Trophoblast cell (in vitro differentiated cells and primary cell): ENCODE data around the gene SLC25A25.
A peak's percentile ranks its signal among the peaks of the same experiment; 100 is the strongest.

Experiments used
- DNase-seq, 2 donors: peaks; one replicate each; pipeline ENCODE4 v3.0.0-alpha.2; 2016
- H2AFZ ChIP-seq: 2 replicates; pipeline ENCODE4 v1.6.1; 2013; ENCODE audit warnings: low read length, moderate library complexity, mild to moderate bottlenecking; ENCODE audit not compliant: insufficient read depth, poor library complexity
- H2AK5ac ChIP-seq: 2 replicates; pipeline ENCODE4 v1.6.1; 2013; ENCODE audit warnings: mild to moderate bottlenecking, low read length
- H2BK120ac ChIP-seq: 2 replicates; pipeline ENCODE4 v1.6.1; 2013; ENCODE audit warnings: low read length, mild to moderate bottlenecking, moderate library complexity; ENCODE audit not compliant: insufficient read depth, poor library complexity
- H2BK12ac ChIP-seq: 2 replicates; pipeline ENCODE4 v1.6.1; 2013; ENCODE audit warnings: mild to moderate bottlenecking, low read length, moderate library complexity
- H2BK5ac ChIP-seq: 2 replicates; pipeline ENCODE4 v1.6.1; 2013; ENCODE audit warnings: low read length, low read depth, moderate library complexity, mild to moderate bottlenecking; ENCODE audit not compliant: poor library complexity
- H3K14ac ChIP-seq: 2 replicates; pipeline ENCODE4 v1.6.1; 2013; ENCODE audit warnings: mild to moderate bottlenecking, low read length
- H3K18ac ChIP-seq: 2 replicates; pipeline ENCODE4 v1.6.1; 2013; ENCODE audit warnings: mild to moderate bottlenecking, low read length
- H3K23ac ChIP-seq: 2 replicates; pipeline ENCODE4 v1.6.1; 2013; ENCODE audit warnings: low read length
- H3K27ac ChIP-seq: 2 replicates; pipeline ENCODE4 v1.5.1; 2013; ENCODE audit warnings: low read depth, mild to moderate bottlenecking, inconsistent platforms, low read length, moderate library complexity
- H3K27me3 ChIP-seq: 2 replicates; pipeline ENCODE4 v1.6.1; 2013; ENCODE audit warnings: inconsistent platforms, mild to moderate bottlenecking, low read length, moderate library complexity; ENCODE audit not compliant: insufficient read depth
- H3K36me3 ChIP-seq, 2 experiments: 1 replicate in 1 of 2; 2 replicates in 1 of 2; pipeline ENCODE4 v1.6.1; 2013; ENCODE audit warnings: low read length in 2 of 2, mild to moderate bottlenecking in 2 of 2, moderate library complexity in 1 of 2; ENCODE audit not compliant: insufficient read depth in 2 of 2, control insufficient read depth in 1 of 2
- H3K4ac ChIP-seq: 2 replicates; pipeline ENCODE4 v1.6.1; 2013; ENCODE audit warnings: low read depth, mild to moderate bottlenecking, low read length, moderate library complexity
- H3K4me1 ChIP-seq, 2 experiments: 1 replicate in 1 of 2; 2 replicates in 1 of 2; pipeline ENCODE4 v1.6.1; 2013; ENCODE audit warnings: low read length in 2 of 2, mild to moderate bottlenecking in 2 of 2, moderate library complexity in 1 of 2; ENCODE audit not compliant: insufficient read depth in 2 of 2, control insufficient read depth in 1 of 2
- H3K4me2 ChIP-seq: 2 replicates; pipeline ENCODE4 v1.6.1; 2013; ENCODE audit warnings: inconsistent platforms, mild to moderate bottlenecking, low read length, moderate library complexity
- H3K4me3 ChIP-seq: 2 replicates; pipeline ENCODE4 v1.5.1; 2013; ENCODE audit warnings: mild to moderate bottlenecking, low read depth, low read length, inconsistent platforms
- H3K79me1 ChIP-seq: one replicate; pipeline ENCODE4 v1.6.1; 2013; ENCODE audit warnings: low read length
- H3K79me2 ChIP-seq: 2 replicates; pipeline ENCODE4 v1.6.1; 2013; ENCODE audit warnings: low read length, mild to moderate bottlenecking; ENCODE audit not compliant: control insufficient read depth, insufficient read depth, poor library complexity
- H3K9ac ChIP-seq: 2 replicates; pipeline ENCODE4 v1.6.1; 2013; ENCODE audit warnings: mild to moderate bottlenecking, low read length
- H3K9me3 ChIP-seq: 2 replicates; pipeline ENCODE4 v1.6.1; 2013; ENCODE audit warnings: low read depth, mild to moderate bottlenecking, control low read depth, inconsistent platforms, low read length; ENCODE audit not compliant: insufficient read depth
- H4K12ac ChIP-seq: 2 replicates; pipeline ENCODE4 v1.6.1; 2013; ENCODE audit warnings: low read depth, mild to moderate bottlenecking, low read length, moderate library complexity
- H4K8ac ChIP-seq: 2 replicates; pipeline ENCODE4 v1.6.1; 2013; ENCODE audit warnings: low read depth, mild to moderate bottlenecking, low read length, moderate library complexity
- H4K91ac ChIP-seq: one replicate; pipeline ENCODE4 v1.6.1; 2013; ENCODE audit warnings: low read depth, mild to moderate bottlenecking, low read length, moderate library complexity
- WGBS: extraction: QIAGEN DNeasy Blood & Tissue Kit; methylation state at CpG from one replicate; pipeline ENCODE4 v1.1.7; 2013; ENCODE audit warnings: missing lambda C conversion rate; ENCODE audit not compliant: insufficient read length, insufficient coverage; ENCODE audit errors: extremely low coverage; 5-methylcytosine and 5-hydroxymethylcytosine counted together

Gene SLC25A25

DNA sequence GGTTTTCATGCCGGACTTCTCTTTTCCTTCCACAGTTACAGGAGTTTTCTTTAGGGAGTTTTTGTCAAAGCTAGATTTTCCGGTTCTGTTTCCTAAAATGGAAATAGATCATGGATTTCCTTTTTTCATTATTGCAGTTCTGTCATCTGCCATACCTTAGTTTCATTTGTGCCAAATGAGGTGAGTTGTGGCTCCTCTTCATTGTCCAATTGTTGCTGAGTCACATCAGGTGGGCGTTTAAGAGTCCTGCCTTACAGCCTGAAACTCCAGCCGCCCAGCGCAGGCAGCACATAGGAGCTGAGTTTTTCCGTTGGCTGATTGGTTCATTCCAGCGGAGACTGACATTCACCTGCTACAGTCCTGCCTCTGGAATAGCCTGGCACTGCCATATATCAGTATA is 14.1 kb downstream of the SLC25A25 start:
- no peak for DNase-seq
- Histone ChIP-seq H3K79me2 (no peaks in the 10 kb centered on the region), H4K8ac (no peak overlapping the region), H3K18ac (no peak overlapping the region), H3K4ac (no peak overlapping the region), H3K27me3 (no peaks in the 10 kb centered on the region), H2AFZ (no peak overlapping the region), H3K14ac (no peak overlapping the region), H3K79me1 (peaks cover 5% of the 10 kb centered on the region), H2BK5ac (no peak overlapping the region), H4K12ac (no peak overlapping the region), H3K36me3 (peaks cover 0 to 2% of the 10 kb centered on the region in 2 experiments), H4K91ac (no peak overlapping the region), H3K4me3 (no peak overlapping the region), H2AK5ac (no peak overlapping the region), H3K4me1 (peaks cover 12 to 17% of the 10 kb centered on the region in 2 experiments), H2BK12ac (peak overlapping the region; percentile 34), H3K9ac (no peak overlapping the region), H3K9me3 (no peaks in the 10 kb centered on the region), H3K23ac (no peak overlapping the region), H3K27ac (no peak overlapping the region), H2BK120ac (no peak overlapping the region), H3K4me2 (no peak overlapping the region)
- WGBS: no CpG with 5 or more reads among the region's 7 CpGs

GRCh38 chr9:128084746-128085145 is 16.7 kb downstream of the SLC25A25 start:
- Histone ChIP-seq H3K79me1 (peaks cover 2% of the 10 kb centered on the region), H3K9ac (no peak overlapping the region), H3K79me2 (no peaks in the 10 kb centered on the region), H4K12ac (no peak overlapping the region), H2AFZ (no peak overlapping the region), H4K8ac (no peak overlapping the region), H3K27ac (no peak overlapping the region), H3K4me3 (no peak overlapping the region), H3K27me3 (no peaks in the 10 kb centered on the region), H3K4me2 (no peak overlapping the region), H3K4me1 (peaks cover 8% of the 10 kb centered on the region in 2 experiments), H2BK12ac (no peak overlapping the region), H3K9me3 (no peaks in the 10 kb centered on the region), H3K4ac (no peak overlapping the region), H2BK120ac (no peak overlapping the region), H3K36me3 (peaks cover 0 to 2% of the 10 kb centered on the region in 2 experiments), H3K23ac (no peak overlapping the region), H2BK5ac (no peak overlapping the region), H3K14ac (no peak overlapping the region), H3K18ac (no peak overlapping the region), H4K91ac (no peak overlapping the region), H2AK5ac (no peak overlapping the region)
- WGBS: no CpG with 5 or more reads among the region's 4 CpGs
- DNase-seq: no peak

- Histone ChIP-seq H3K4me1 (peaks cover 8% of the 10 kb centered on the region in 2 experiments), H3K4ac (no peak overlapping the region), H2AK5ac (no peak overlapping the region), H3K27me3 (no peaks in the 10 kb centered on the region), H4K12ac (no peak overlapping the region), H3K14ac (no peak overlapping the region), H3K36me3 (peaks cover 0 to 2% of the 10 kb centered on the region in 2 experiments), H3K79me1 (peaks cover 2% of the 10 kb centered on the region), H2BK120ac (no peak overlapping the region), H4K91ac (no peak overlapping the region), H2BK12ac (no peak overlapping the region), H3K4me2 (no peak overlapping the region), H3K9ac (no peak overlapping the region), H3K9me3 (no peaks in the 10 kb centered on the region), H2BK5ac (no peak overlapping the region), H3K4me3 (no peak overlapping the region), H3K18ac (no peak overlapping the region), H3K79me2 (no peaks in the 10 kb centered on the region), H2AFZ (no peak overlapping the region), H4K8ac (no peak overlapping the region), H3K27ac (no peak overlapping the region), H3K23ac (no peak overlapping the region)
- peak in 1 of 2 donors; percentile 81 for DNase-seq
- WGBS: no CpG with 5 or more reads among the region's 4 CpGs
Measured at GRCh38 chr9:128085943-128086342, 17.9 kb downstream of the SLC25A25 start.

DNA sequence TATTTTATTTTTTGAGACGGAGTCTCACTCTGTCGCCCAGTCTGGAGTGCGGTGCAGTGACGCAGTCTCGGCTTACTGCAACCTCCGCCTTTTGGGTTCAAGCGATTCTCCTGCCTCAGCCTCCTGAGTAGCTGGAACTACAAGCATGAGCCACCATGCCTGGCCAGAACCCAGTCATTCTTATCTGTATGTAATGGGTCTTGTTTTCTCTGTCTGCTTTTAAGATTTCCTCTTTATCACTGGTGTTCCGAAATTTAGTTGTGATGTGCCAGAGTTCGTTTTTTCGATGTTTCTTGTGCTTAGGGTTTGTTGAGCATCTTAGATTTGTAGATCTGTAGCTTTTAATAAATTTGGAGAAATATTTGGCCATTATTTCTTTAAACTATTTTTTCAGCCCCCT is 19.2 kb downstream of the SLC25A25 start:
- Histone ChIP-seq H3K4me2 (no peak overlapping the region), H3K18ac (no peak overlapping the region), H3K14ac (no peak overlapping the region), H3K23ac (no peak overlapping the region), H3K9me3 (no peaks in the 10 kb centered on the region), H3K4me3 (no peak overlapping the region), H2BK120ac (no peak overlapping the region), H2BK5ac (no peak overlapping the region), H2BK12ac (no peak overlapping the region), H2AFZ (no peak overlapping the region), H4K8ac (no peak overlapping the region), H3K79me2 (no peaks in the 10 kb centered on the region), H3K4me1 (peaks cover 3 to 5% of the 10 kb centered on the region in 2 experiments), H3K27me3 (no peaks in the 10 kb centered on the region), H3K9ac (no peak overlapping the region), H3K79me1 (no peaks in the 10 kb centered on the region), H4K91ac (no peak overlapping the region), H3K36me3 (peaks cover 0 to 2% of the 10 kb centered on the region in 2 experiments), H3K4ac (no peak overlapping the region), H3K27ac (no peak overlapping the region), H2AK5ac (no peak overlapping the region), H4K12ac (no peak overlapping the region)
- no peak for DNase-seq
- WGBS: no CpG with 5 or more reads among the region's 10 CpGs
